Right forelimb (tissue), 1 donor: ENCODE results near the gene UBXN4.

Experiments used
- DNase-seq: peaks from one replicate; pipeline ENCODE4 v3.0.0-alpha.2; 2018

Gene UBXN4

GRCh38 chr2:135812907-135813511 lies 71.4 kb downstream of the UBXN4 start:
- DNase-seq = no peak

- no peak for DNase-seq
These were observed 73.6 kb downstream of the UBXN4 start for GRCh38 chr2:135815269-135815668.

GRCh38 chr2:135817466-135817865 lies 75.8 kb downstream of the UBXN4 start:
- no peak for DNase-seq

GRCh38 chr2:135817951-135818350 lies 76.3 kb downstream of the UBXN4 start:
- DNase-seq = no peak

- no peak for DNase-seq
These were observed 77.4 kb downstream of the UBXN4 start for GRCh38 chr2:135818937-135819610.

- no peak for DNase-seq
These were observed 78.5 kb downstream of the UBXN4 start for GRCh38 chr2:135820003-135820618.

- no peak for DNase-seq
These were observed 79.5 kb downstream of the UBXN4 start for GRCh38 chr2:135821190-135821589.

GRCh38 chr2:135822855-135823254 lies 81.2 kb downstream of the UBXN4 start:
- DNase-seq = no peak

GRCh38 chr2:135825131-135825530 lies 83.5 kb downstream of the UBXN4 start:
- DNase-seq = no peak

GRCh38 chr2:135825550-135826176 lies 84.0 kb downstream of the UBXN4 start:
- no peak for DNase-seq

GRCh38 chr2:135826544-135826943 lies 84.9 kb downstream of the UBXN4 start:
- DNase-seq = no peak

GRCh38 chr2:135829378-135830135 lies 87.9 kb downstream of the UBXN4 start:
- no peak for DNase-seq

- no peak for DNase-seq
These were observed 89.6 kb downstream of the UBXN4 start for GRCh38 chr2:135831180-135831812.

GRCh38 chr2:135832891-135833290 lies 91.2 kb downstream of the UBXN4 start:
- DNase-seq = no peak
